DOHH2 (cell line): ENCODE results near the gene KIF1B.

ENCODE experiments used
- H3F3A ChIP-seq: fragments of 200-600 bp; sonication (generic), shearing (Covaris generic); 2 replicates; pipeline ENCODE4 v1.6.0; 2016; ENCODE audit warnings: antibody characterized with exemption, mild to moderate bottlenecking; ENCODE audit not compliant: control insufficient read depth, insufficient read depth
- H3K27ac ChIP-seq: fragments of 200-600 bp; sonication (generic); 2 replicates; pipeline ENCODE4 v1.5.1; 2014; ENCODE audit warnings: low read depth, mild to moderate bottlenecking, low read length, moderate library complexity
- H3K27me3 ChIP-seq: fragments of 200-600 bp; sonication (generic); 2 replicates; pipeline ENCODE4 v1.6.1; 2014; ENCODE audit warnings: mild to moderate bottlenecking, low read length, mixed read lengths; ENCODE audit not compliant: control insufficient read depth
- H3K36me3 ChIP-seq: fragments of 200-600 bp; sonication (generic); 2 replicates; pipeline ENCODE4 v1.6.1; 2014; ENCODE audit warnings: mild to moderate bottlenecking, low read length, moderate library complexity, mixed read lengths; ENCODE audit not compliant: control insufficient read depth
- H3K4me1 ChIP-seq: fragments of 200-600 bp; sonication (generic); 2 replicates; pipeline ENCODE4 v1.6.1; 2014; ENCODE audit warnings: mild to moderate bottlenecking, low read length, mixed read lengths; ENCODE audit not compliant: control insufficient read depth
- H3K4me2 ChIP-seq: fragments of 200-600 bp; sonication (generic); 2 replicates; pipeline ENCODE4 v1.6.0; 2014; ENCODE audit warnings: mild to moderate bottlenecking, low read length, moderate library complexity
- H3K4me3 ChIP-seq: fragments of 200-600 bp; sonication (generic); 2 replicates; pipeline ENCODE4 v1.5.1; 2014; ENCODE audit warnings: mild to moderate bottlenecking, low read length, mixed read lengths
- H3K79me2 ChIP-seq: fragments of 200-600 bp; sonication (generic); 2 replicates; pipeline ENCODE4 v1.6.1; 2014; ENCODE audit warnings: mild to moderate bottlenecking, low read length, mixed read lengths; ENCODE audit not compliant: control insufficient read depth
- H3K9me2 ChIP-seq: fragments of 200-600 bp; sonication (generic); replicated peaks from 2 replicates; pipeline ENCODE4 v1.6.1; 2014; ENCODE audit warnings: mild to moderate bottlenecking, low read length, mixed read lengths; ENCODE audit not compliant: control insufficient read depth
- H3K9me3 ChIP-seq: fragments of 200-600 bp; sonication (generic); 2 replicates; pipeline ENCODE4 v1.6.1; 2014; ENCODE audit warnings: antibody characterized with exemption, low read length, mixed read lengths; ENCODE audit not compliant: control insufficient read depth, insufficient read depth
- H4K20me1 ChIP-seq: fragments of 200-600 bp; sonication (generic); 2 replicates; pipeline ENCODE4 v1.6.0; 2014; ENCODE audit warnings: low read depth, mild to moderate bottlenecking, antibody characterized with exemption, low read length, moderate library complexity; ENCODE audit not compliant: control insufficient read depth, insufficient read depth
- EZH2phosphoT487 ChIP-seq: fragments of 200-600 bp; sonication (generic); IDR thresholded peaks from 2 replicates; pipeline ENCODE4 v1.6.1; 2017; ENCODE audit warnings: borderline replicate concordance, mild to moderate bottlenecking, antibody characterized with exemption, low read length, moderate library complexity, mixed read lengths
- TF ChIP-seq, protein P1 (sequence below): fragments of 200-600 bp; sonication (generic); IDR thresholded peaks from one replicate; pipeline ENCODE4 v1.5.1; 2014; ENCODE audit warnings: antibody characterized with exemption, mild to moderate bottlenecking, low read depth, low read length; ENCODE audit not compliant: poor library complexity, severe bottlenecking

Gene KIF1B

GRCh38 chr1:10267921-10268320 lies 57.6 kb downstream of the KIF1B start:
- no peak overlapping the region for H3K4me2 ChIP-seq
- H3K27me3 ChIP-seq = no peaks in the 10 kb centered on the region
- no peaks in the 10 kb centered on the region for H3K9me3 ChIP-seq
- TF ChIP-seq EZH2phosphoT487 = no peak
- TF ChIP-seq, protein P1, sequence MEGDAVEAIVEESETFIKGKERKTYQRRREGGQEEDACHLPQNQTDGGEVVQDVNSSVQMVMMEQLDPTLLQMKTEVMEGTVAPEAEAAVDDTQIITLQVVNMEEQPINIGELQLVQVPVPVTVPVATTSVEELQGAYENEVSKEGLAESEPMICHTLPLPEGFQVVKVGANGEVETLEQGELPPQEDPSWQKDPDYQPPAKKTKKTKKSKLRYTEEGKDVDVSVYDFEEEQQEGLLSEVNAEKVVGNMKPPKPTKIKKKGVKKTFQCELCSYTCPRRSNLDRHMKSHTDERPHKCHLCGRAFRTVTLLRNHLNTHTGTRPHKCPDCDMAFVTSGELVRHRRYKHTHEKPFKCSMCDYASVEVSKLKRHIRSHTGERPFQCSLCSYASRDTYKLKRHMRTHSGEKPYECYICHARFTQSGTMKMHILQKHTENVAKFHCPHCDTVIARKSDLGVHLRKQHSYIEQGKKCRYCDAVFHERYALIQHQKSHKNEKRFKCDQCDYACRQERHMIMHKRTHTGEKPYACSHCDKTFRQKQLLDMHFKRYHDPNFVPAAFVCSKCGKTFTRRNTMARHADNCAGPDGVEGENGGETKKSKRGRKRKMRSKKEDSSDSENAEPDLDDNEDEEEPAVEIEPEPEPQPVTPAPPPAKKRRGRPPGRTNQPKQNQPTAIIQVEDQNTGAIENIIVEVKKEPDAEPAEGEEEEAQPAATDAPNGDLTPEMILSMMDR = no peak
- H3K79me2 ChIP-seq = no peaks in the 10 kb centered on the region
- H4K20me1 ChIP-seq = no peaks in the 10 kb centered on the region
- H3K27ac ChIP-seq = no peak overlapping the region
- H3K4me3 ChIP-seq = no peak overlapping the region
- no peaks in the 10 kb centered on the region for H3F3A ChIP-seq
- no peaks in the 10 kb centered on the region for H3K36me3 ChIP-seq
- H3K4me1 ChIP-seq = no peaks in the 10 kb centered on the region
- H3K9me2 ChIP-seq = no peaks in the 10 kb centered on the region

- Histone ChIP-seq H3K4me1 (no peaks in the 10 kb centered on the region), H3K4me3 (no peak overlapping the region), H3F3A (no peaks in the 10 kb centered on the region), H3K27me3 (no peaks in the 10 kb centered on the region), H3K79me2 (no peaks in the 10 kb centered on the region), H3K9me2 (no peaks in the 10 kb centered on the region), H3K36me3 (no peaks in the 10 kb centered on the region), H3K4me2 (no peak overlapping the region), H3K27ac (no peak overlapping the region), H4K20me1 (no peaks in the 10 kb centered on the region), H3K9me3 (no peaks in the 10 kb centered on the region)
- no peak for TF ChIP-seq EZH2phosphoT487
- TF ChIP-seq, protein P1 = no peak
These were observed 60.7 kb downstream of the KIF1B start for GRCh38 chr1:10271090-10271489.

DNA sequence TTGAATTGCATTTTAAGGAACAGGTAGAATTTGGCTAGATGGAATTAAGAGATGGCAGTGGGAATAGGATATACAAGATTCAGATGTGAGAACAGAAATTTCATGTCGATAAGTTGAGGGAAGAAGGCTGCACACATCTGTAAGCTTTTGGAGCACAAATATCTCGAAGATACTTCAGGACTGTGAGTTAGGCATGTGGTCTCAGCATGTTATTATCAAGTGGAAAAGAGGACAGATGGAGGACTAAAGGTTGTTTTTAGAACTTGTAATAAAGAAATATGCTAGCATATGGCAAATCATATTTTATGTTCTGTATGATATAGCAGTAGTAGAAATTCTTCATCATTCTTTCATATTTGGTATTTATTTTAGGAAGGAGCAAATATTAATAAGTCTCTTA lies 61.5 kb downstream of the KIF1B start:
- Histone ChIP-seq H3K27me3 (no peaks in the 10 kb centered on the region), H3K9me2 (no peaks in the 10 kb centered on the region), H3K27ac (no peak overlapping the region), H4K20me1 (no peaks in the 10 kb centered on the region), H3F3A (no peaks in the 10 kb centered on the region), H3K79me2 (no peaks in the 10 kb centered on the region), H3K36me3 (no peaks in the 10 kb centered on the region), H3K4me3 (no peak overlapping the region), H3K4me1 (no peaks in the 10 kb centered on the region), H3K9me3 (no peaks in the 10 kb centered on the region), H3K4me2 (no peak overlapping the region)
- TF ChIP-seq, protein P1 = no peak
- TF ChIP-seq EZH2phosphoT487 = no peak

GRCh38 chr1:10272274-10272673 lies 61.9 kb downstream of the KIF1B start:
- Histone ChIP-seq H3K4me3 (no peak overlapping the region), H3K27me3 (no peaks in the 10 kb centered on the region), H3K4me2 (no peak overlapping the region), H3K36me3 (no peaks in the 10 kb centered on the region), H3K4me1 (no peaks in the 10 kb centered on the region), H3F3A (no peaks in the 10 kb centered on the region), H4K20me1 (no peaks in the 10 kb centered on the region), H3K79me2 (no peaks in the 10 kb centered on the region), H3K9me3 (no peaks in the 10 kb centered on the region), H3K9me2 (no peaks in the 10 kb centered on the region), H3K27ac (no peak overlapping the region)
- TF ChIP-seq, protein P1 = no peak
- TF ChIP-seq EZH2phosphoT487 = no peak
